HepG2 (cell line): Measurements from ENCODE around the gene NFE2L3. TPM values are rescaled to one million over a fixed set of nuclear protein-coding genes. Genes with fewer than 3 reads are reported as not detected.

Source experiments
- AGO2 ChIP-seq: fragments of 200-400 bp; formaldehyde crosslinking; optimal IDR thresholded peaks from 2 replicates; pipeline ENCODE3; 2017; ENCODE audit warnings: mild to moderate bottlenecking, low read depth, low read length, moderate library complexity
- ARNT2 ChIP-seq: sonication (generic); formaldehyde crosslinking; IDR thresholded peaks from 2 replicates; pipeline ENCODE4 v1.8.0; 2022; ENCODE audit warnings: mild to moderate bottlenecking, low read depth, missing genetic modification reagents, moderate library complexity
- CBX2 ChIP-seq, 2 experiments: fragments of 200-600 bp in 1 of 2; sonication (generic); formaldehyde crosslinking in 1 of 2; IDR thresholded peaks; 2 replicates each; pipeline versions ENCODE4 v1.7.0 to v1.8.1; 2018 to 2022; ENCODE audit warnings: low read depth in 2 of 2, low read length in 1 of 2, mild to moderate bottlenecking in 1 of 2, missing genetic modification reagents in 1 of 2
- CC2D1A ChIP-seq: sonication (generic); formaldehyde crosslinking; IDR thresholded peaks from 2 replicates; pipeline ENCODE4 v1.8.1; 2023; ENCODE audit warnings: mild to moderate bottlenecking, missing genetic modification reagents
- CCAR2 ChIP-seq: fragments of 200-400 bp; formaldehyde crosslinking; optimal IDR thresholded peaks from 2 replicates; pipeline ENCODE3; 2018; ENCODE audit warnings: low read depth, mild to moderate bottlenecking, low read length, moderate library complexity
- CREB1 ChIP-seq, 2 experiments: fragments of 450-650 bp in 1 of 2; IDR thresholded peaks; 2 replicates each; pipeline ENCODE4 v1.6.1; 2016 to 2017; ENCODE audit warnings: control low read depth in 1 of 2, mild to moderate bottlenecking in 1 of 2, missing compliant biosample characterization in 1 of 2, missing genetic modification characterization in 1 of 2
- EZH2 ChIP-seq: conservative IDR thresholded peaks from 2 replicates; pipeline ENCODE4 v1.6.1; 2012; ENCODE audit warnings: mild to moderate bottlenecking, low read depth, low read length, moderate library complexity
- GMEB2 ChIP-seq: IDR thresholded peaks from 2 replicates; pipeline ENCODE4 v1.6.1; 2016; ENCODE audit warnings: missing biosample characterization, missing genetic modification reagents, low read depth
- KLF16 ChIP-seq, 2 experiments: sonication (generic) in 1 of 2; formaldehyde crosslinking in 1 of 2; IDR thresholded peaks; 2 replicates each; pipeline versions ENCODE4 v1.6.1 to v1.8.0; 2016 to 2023; ENCODE audit warnings: missing genetic modification reagents in 2 of 2, missing compliant biosample characterization in 1 of 2
- NONO ChIP-seq, 2 experiments: fragments of 450-650 bp in 1 of 2; sonication (generic) in 1 of 2; formaldehyde crosslinking in 1 of 2; IDR thresholded peaks in 1 of 2; conservative IDR thresholded peaks in 1 of 2; 2 replicates each; pipeline versions ENCODE4 v1.6.1 to v1.8.0; 2017 to 2022; ENCODE audit warnings: mild to moderate bottlenecking in 1 of 2, missing genetic modification reagents in 1 of 2, moderate library complexity in 1 of 2
- PAF1 ChIP-seq: IDR thresholded peaks from 2 replicates; pipeline ENCODE4 v1.6.1; 2016; ENCODE audit warnings: missing genetic modification reagents, missing compliant biosample characterization
- THRA ChIP-seq: sonication (generic); formaldehyde crosslinking; IDR thresholded peaks from 2 replicates; pipeline ENCODE4 v1.4.0; 2020; ENCODE audit warnings: missing genetic modification reagents, borderline replicate concordance
- ZBTB8A ChIP-seq: sonication (generic); formaldehyde crosslinking; IDR thresholded peaks from 2 replicates; pipeline ENCODE4 v1.4.0; 2020; ENCODE audit warnings: mild to moderate bottlenecking, low read depth, missing genetic modification reagents, borderline replicate concordance
- ZFP41 ChIP-seq: sonication (generic); formaldehyde crosslinking; IDR thresholded peaks from 2 replicates; pipeline ENCODE4 v1.4.0; 2020; ENCODE audit warnings: mild to moderate bottlenecking, missing genetic modification reagents, borderline replicate concordance
- ZFP62 ChIP-seq: sonication (generic); formaldehyde crosslinking; IDR thresholded peaks from 2 replicates; pipeline ENCODE4 v1.4.0; 2020; ENCODE audit warnings: missing genetic modification reagents
- ZNF180 ChIP-seq: sonication (generic); formaldehyde crosslinking; IDR thresholded peaks from 2 replicates; pipeline ENCODE4 v1.4.0; 2020; ENCODE audit warnings: low read depth, missing genetic modification reagents, borderline replicate concordance
- ZNF20 ChIP-seq: sonication (generic); formaldehyde crosslinking; IDR thresholded peaks from 2 replicates; pipeline ENCODE4 v1.4.0; 2020; ENCODE audit warnings: mild to moderate bottlenecking, moderate library complexity, missing genetic modification reagents
- ZNF432 ChIP-seq: sonication (generic); formaldehyde crosslinking; IDR thresholded peaks from 2 replicates; pipeline ENCODE4 v1.5.0; 2020; ENCODE audit warnings: missing genetic modification reagents, mild to moderate bottlenecking, borderline replicate concordance
- ZNF468 ChIP-seq: sonication (generic); formaldehyde crosslinking; IDR thresholded peaks from 2 replicates; pipeline ENCODE4 v1.8.0; 2022; ENCODE audit warnings: mild to moderate bottlenecking, moderate library complexity, missing genetic modification reagents
- ZNF557 ChIP-seq: sonication (generic); formaldehyde crosslinking; IDR thresholded peaks from 2 replicates; pipeline ENCODE4 v1.4.0; 2020; ENCODE audit warnings: missing genetic modification reagents
- ZNF574 ChIP-seq: sonication (generic); formaldehyde crosslinking; IDR thresholded peaks from 2 replicates; pipeline ENCODE4 v1.4.0; 2020; ENCODE audit warnings: missing genetic modification reagents
- ZNF75D ChIP-seq: sonication (generic); formaldehyde crosslinking; IDR thresholded peaks from 2 replicates; pipeline ENCODE4 v1.8.1; 2023; ENCODE audit warnings: missing genetic modification reagents, mild to moderate bottlenecking, borderline replicate concordance
- ZNF883 ChIP-seq: sonication (generic); formaldehyde crosslinking; IDR thresholded peaks from 2 replicates; pipeline ENCODE4 v1.5.1; 2020; ENCODE audit warnings: mild to moderate bottlenecking, missing genetic modification reagents; ENCODE audit errors: not compliant biosample characterization
- ZSCAN22 ChIP-seq: sonication (generic); formaldehyde crosslinking; IDR thresholded peaks from 2 replicates; pipeline ENCODE4 v1.4.0; 2020; ENCODE audit warnings: mild to moderate bottlenecking, missing genetic modification reagents
- ZZZ3 ChIP-seq: sonication (generic); formaldehyde crosslinking; IDR thresholded peaks from 2 replicates; pipeline ENCODE4 v1.4.0; 2020; ENCODE audit warnings: missing genetic modification reagents, mild to moderate bottlenecking, borderline replicate concordance
- polyA plus RNA-seq, 8 experiments: library from polyadenylated mRNA; depleted of rRNA in 3 of 8; stranded (reverse) in 7 of 8; unstranded in 1 of 8; fragments of >200 nt; fragmentation: Illumina TruSeq in 4 of 8; extraction: Trizol in 4 of 8; gene quantifications; 2 replicates each; pipeline versions ENCODE4 v1.2.1 to v1.2.3, GENCODE V29; 2011 to 2016; ENCODE audit warnings: low read depth in 4 of 8, missing spikeins in 1 of 8, mixed read lengths in 1 of 8; ENCODE audit not compliant: insufficient read depth in 1 of 8
- total RNA-seq, 5 experiments: library from RNA; depleted of rRNA; stranded (reverse); fragments of >200 nt; fragmentation: Illumina TruSeq; extraction: Trizol; gene quantifications; 2 replicates each; pipeline ENCODE4 v1.2.3, GENCODE V29; 2016; ENCODE audit warnings: low read depth in 1 of 5

The NFE2L3 gene
- total and polyA plus RNA-seq, 2 of the 13 experiments (the other 11 are each of a cell fraction or from before 2014, with no cell fraction given) = 11.4 to 19.4 TPM

DNA sequence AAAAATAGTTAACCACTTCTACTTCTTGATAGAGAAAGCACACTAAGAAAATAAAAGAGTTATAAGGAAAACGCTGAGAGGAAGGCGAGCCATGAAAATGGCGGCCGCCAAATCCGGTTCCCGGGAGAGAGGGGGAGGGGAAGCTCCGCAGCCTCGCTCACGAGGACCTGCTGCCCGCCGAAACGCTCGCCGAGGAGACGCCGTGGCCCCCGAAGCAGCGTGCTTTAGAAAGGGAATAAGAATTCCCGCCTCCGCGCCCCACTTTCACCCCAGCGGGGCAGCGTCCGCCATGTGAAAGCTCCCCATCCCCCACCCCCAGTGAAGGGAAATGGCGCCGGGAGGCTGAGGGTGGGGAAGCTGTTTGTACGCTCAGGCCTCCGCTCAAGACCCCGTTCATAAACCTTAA is 48.0 kb downstream of the NFE2L3 start (continued):
- TF ChIP-seq GMEB2 (CRISPR knock-in tag) = no peak
- no peak for TF ChIP-seq ZNF883 (CRISPR knock-in tag)
- TF ChIP-seq NONO (IDR thresholded peaks at IDR 0.05) = no peak
- no peak for TF ChIP-seq NONO (CRISPR knock-in tag; conservative IDR thresholded peaks at IDR 0.05)
- TF ChIP-seq ZSCAN22 (CRISPR knock-in tag) = no peak
- TF ChIP-seq ZBTB8A = no peak
- no peak for TF ChIP-seq THRA (CRISPR knock-in tag)
- TF ChIP-seq KLF16 (CRISPR knock-in tag; IDR thresholded peaks at IDR 0.05) = peak in 1 of 2 experiments; percentile 10; a peak in 1 of 4 replicates
- TF ChIP-seq ZNF180 (CRISPR knock-in tag) = no peak
- 0 out of 2 replicates have a peak, but pooled peaks have one; percentile 14 for TF ChIP-seq ZNF557 (CRISPR knock-in tag)
- TF ChIP-seq CC2D1A = no peak
- TF ChIP-seq CBX2 (IDR thresholded peaks at IDR 0.05; ENCODE audit: low read depth, low read length) = no peak
- TF ChIP-seq CBX2 (CRISPR knock-in tag; IDR thresholded peaks at IDR 0.05; ENCODE audit: low read depth) = no peak
- TF ChIP-seq AGO2 = peak; percentile 99
- no peak for TF ChIP-seq CREB1 (IDR thresholded peaks at IDR 0.05)
- TF ChIP-seq CREB1 (CRISPR knock-in tag; IDR thresholded peaks at IDR 0.05) = no peak
- TF ChIP-seq ZNF20 (CRISPR knock-in tag) = no peak
- TF ChIP-seq ZZZ3 (CRISPR knock-in tag) = no peak
- TF ChIP-seq ZNF432 (CRISPR knock-in tag) = no peak
- no peak for TF ChIP-seq CCAR2
- TF ChIP-seq ARNT2 (CRISPR knock-in tag) = no peak
- TF ChIP-seq EZH2 = no peak
- TF ChIP-seq ZFP62 (CRISPR knock-in tag) = no peak
- no peak for TF ChIP-seq ZFP41 (CRISPR knock-in tag)
- TF ChIP-seq ZNF468 (CRISPR knock-in tag) = no peak
- no peak for TF ChIP-seq ZNF75D (CRISPR knock-in tag)
- no peak for TF ChIP-seq PAF1 (CRISPR knock-in tag)
- no peak for TF ChIP-seq ZNF574 (CRISPR knock-in tag)
